Muscle layer of colon (tissue), 2 donors: Measurements from ENCODE around the gene MLST8.
"Not testable (repeated sequence)": the region's sequence is repeated elsewhere in the genome, so short reads cannot be mapped to it uniquely, and the experiment has no call there.

Experiments used
- H3K27ac ChIP-seq: one replicate; pipeline ENCODE4 v1.7.0; 2013; ENCODE audit warnings: low read depth, mild to moderate bottlenecking, low read length, moderate library complexity
- H3K27me3 ChIP-seq, 2 donors: one replicate each; pipeline ENCODE4 v1.7.0; 2013; ENCODE audit warnings: low read length in 2 of 2, mild to moderate bottlenecking in 2 of 2; ENCODE audit not compliant: insufficient read depth in 2 of 2, control insufficient read depth in 1 of 2
- H3K36me3 ChIP-seq: one replicate; pipeline ENCODE4 v1.7.0; 2013; ENCODE audit warnings: mild to moderate bottlenecking, low read length; ENCODE audit not compliant: insufficient read depth
- H3K4me1 ChIP-seq: one replicate; pipeline ENCODE4 v1.7.0; 2013; ENCODE audit warnings: mild to moderate bottlenecking, low read length; ENCODE audit not compliant: insufficient read depth
- H3K4me3 ChIP-seq, 2 donors: one replicate each; pipeline ENCODE4 v1.7.0; 2013; ENCODE audit warnings: low read length in 2 of 2, low read depth in 1 of 2, mild to moderate bottlenecking in 1 of 2, moderate library complexity in 1 of 2
- H3K9ac ChIP-seq: one replicate; pipeline ENCODE4 v1.7.0; 2013; ENCODE audit warnings: low read length
- H3K9me3 ChIP-seq: one replicate; pipeline ENCODE4 v1.7.0; 2013; ENCODE audit warnings: mild to moderate bottlenecking, low read length
- donor health status: abdominal sarcoma.
- donor health status: Adenocarcinoma of cecum.

MLST8 gene

GRCh38 chr16:2236337-2237101, 31.3 kb downstream of the MLST8 start, which contains the start of gene DNASE1L2:
TSS of gene DNASE1L2 (plus strand) at chr16:2236444. CDS start at chr16:2236817, 373 bp downstream.
- Histone ChIP-seq H3K4me3 (no peak within 1 kb of the TSS), H3K9me3 (no peaks in the 10 kb centered on the region), H3K36me3 (peaks cover 44% of the 10 kb centered on the region), H3K27ac (no peak within 1 kb of the TSS), H3K4me1 (peaks cover 12% of the 10 kb centered on the region), H3K27me3 (peaks cover 8 to 45% of the 10 kb centered on the region in 2 donors), H3K9ac (no peak within 1 kb of the TSS)

- Histone ChIP-seq H3K9me3 (no peaks in the 10 kb centered on the region), H3K4me3 (no peak overlapping the region), H3K36me3 (peaks cover 38% of the 10 kb centered on the region), H3K27ac (no peak overlapping the region), H3K4me1 (peaks cover 12% of the 10 kb centered on the region), H3K9ac (no peak overlapping the region), H3K27me3 (peaks cover 8 to 43% of the 10 kb centered on the region in 2 donors)
Observed at GRCh38 chr16:2237102-2237482, 31.8 kb downstream of the MLST8 start.

DNA sequence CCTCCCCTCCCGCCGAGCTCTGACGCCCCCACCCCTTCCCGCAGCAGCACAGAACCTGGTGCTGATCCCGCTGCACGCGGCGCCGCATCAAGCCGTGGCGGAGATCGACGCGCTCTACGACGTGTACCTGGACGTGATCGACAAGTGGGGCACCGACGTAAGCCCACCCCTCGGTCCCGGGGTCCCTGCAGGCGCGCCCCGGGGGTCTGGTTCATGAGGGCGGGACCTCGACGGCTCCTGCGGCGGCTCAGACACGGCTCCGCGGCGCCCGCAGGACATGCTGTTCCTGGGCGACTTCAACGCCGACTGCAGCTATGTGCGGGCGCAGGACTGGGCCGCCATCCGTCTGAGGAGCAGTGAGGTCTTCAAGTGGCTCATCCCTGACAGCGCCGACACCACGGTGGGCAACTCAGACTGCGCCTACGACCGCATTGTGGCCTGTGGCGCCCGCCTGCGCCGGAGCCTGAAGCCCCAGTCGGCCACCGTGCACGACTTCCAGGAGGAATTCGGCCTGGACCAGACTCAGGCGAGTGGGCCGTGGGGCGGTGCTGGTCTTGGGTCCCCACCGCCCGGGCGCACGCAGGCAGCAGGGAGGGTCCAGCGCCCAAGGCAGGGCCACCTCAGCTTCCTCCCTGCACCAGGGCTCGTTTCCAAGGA, 32.4 kb downstream of the MLST8 start:
- no peak overlapping the region for H3K4me3 ChIP-seq
- no peak overlapping the region for H3K27ac ChIP-seq
- H3K9me3 ChIP-seq = no peaks in the 10 kb centered on the region
- H3K9ac ChIP-seq = no peak overlapping the region
- H3K36me3 ChIP-seq = peaks cover 38% of the 10 kb centered on the region
- peaks cover 12% of the 10 kb centered on the region for H3K4me1 ChIP-seq
- peaks cover 8 to 38% of the 10 kb centered on the region in 2 donors for H3K27me3 ChIP-seq

DNA sequence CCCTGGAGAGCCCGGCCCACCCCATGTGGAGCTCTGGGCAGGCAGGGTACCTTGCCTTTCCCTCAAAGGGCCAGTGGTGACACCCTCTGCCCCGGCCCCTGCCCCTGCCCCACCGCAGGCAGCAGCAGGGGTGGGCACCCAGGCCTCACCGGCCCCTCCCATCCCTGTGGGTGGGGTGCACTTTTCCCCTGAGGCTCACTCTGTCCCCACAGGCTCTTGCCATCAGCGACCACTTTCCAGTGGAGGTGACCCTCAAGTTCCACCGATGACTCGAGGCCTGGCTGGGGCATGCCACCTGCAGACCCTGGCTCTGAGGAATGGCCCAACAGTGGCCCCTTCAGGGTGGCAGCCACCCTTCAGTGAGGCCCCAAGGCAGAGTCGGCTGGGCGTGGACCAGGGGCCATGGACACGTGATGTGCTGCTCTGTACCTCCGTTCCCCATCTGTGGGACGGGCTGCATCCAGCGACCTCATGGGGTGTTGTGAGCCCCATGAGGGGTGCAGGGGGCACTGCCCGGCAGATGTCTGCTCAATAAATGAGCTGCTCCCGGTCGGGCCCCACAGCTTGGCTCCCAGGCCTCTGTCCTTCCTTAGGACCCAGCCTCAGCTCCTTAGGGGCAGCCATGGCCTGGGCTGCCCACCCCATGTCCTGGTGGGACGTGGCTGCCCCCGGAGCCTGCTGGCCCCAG, 33.0 kb downstream of the MLST8 start:
- Histone ChIP-seq H3K4me3 (no peak overlapping the region), H3K4me1 (peaks cover 12% of the 10 kb centered on the region), H3K27me3 (peaks cover 8 to 37% of the 10 kb centered on the region in 2 donors), H3K9me3 (no peaks in the 10 kb centered on the region), H3K27ac (no peak overlapping the region), H3K9ac (no peak overlapping the region), H3K36me3 (peaks cover 38% of the 10 kb centered on the region)

GRCh38 chr16:2238838-2239675, 33.8 kb downstream of the MLST8 start:
- H3K36me3 ChIP-seq = peaks cover 38% of the 10 kb centered on the region
- no peak overlapping the region for H3K27ac ChIP-seq
- H3K4me1 ChIP-seq = peaks cover 12% of the 10 kb centered on the region
- peaks cover 8 to 30% of the 10 kb centered on the region in 2 donors for H3K27me3 ChIP-seq
- H3K9ac ChIP-seq = no peak overlapping the region
- no peak overlapping the region for H3K4me3 ChIP-seq
- no peaks in the 10 kb centered on the region for H3K9me3 ChIP-seq

GRCh38 chr16:2240331-2240730, 35.1 kb downstream of the MLST8 start:
- Histone ChIP-seq H3K27me3 (peaks cover 8 to 30% of the 10 kb centered on the region in 2 donors), H3K36me3 (peaks cover 39% of the 10 kb centered on the region), H3K4me1 (peaks cover 12% of the 10 kb centered on the region)
- H3K9me3 ChIP-seq, H3K9ac ChIP-seq, H3K27ac ChIP-seq, H3K4me3 ChIP-seq: not testable (repeated sequence)

GRCh38 chr16:2242598-2242997, 37.3 kb downstream of the MLST8 start:
- Histone ChIP-seq H3K4me3 (no peak overlapping the region), H3K9ac (no peak overlapping the region), H3K4me1 (no peaks in the 10 kb centered on the region), H3K27me3 (peaks cover 0 to 9% of the 10 kb centered on the region in 2 donors), H3K9me3 (no peaks in the 10 kb centered on the region), H3K27ac (no peak overlapping the region), H3K36me3 (peaks cover 50% of the 10 kb centered on the region)

DNA sequence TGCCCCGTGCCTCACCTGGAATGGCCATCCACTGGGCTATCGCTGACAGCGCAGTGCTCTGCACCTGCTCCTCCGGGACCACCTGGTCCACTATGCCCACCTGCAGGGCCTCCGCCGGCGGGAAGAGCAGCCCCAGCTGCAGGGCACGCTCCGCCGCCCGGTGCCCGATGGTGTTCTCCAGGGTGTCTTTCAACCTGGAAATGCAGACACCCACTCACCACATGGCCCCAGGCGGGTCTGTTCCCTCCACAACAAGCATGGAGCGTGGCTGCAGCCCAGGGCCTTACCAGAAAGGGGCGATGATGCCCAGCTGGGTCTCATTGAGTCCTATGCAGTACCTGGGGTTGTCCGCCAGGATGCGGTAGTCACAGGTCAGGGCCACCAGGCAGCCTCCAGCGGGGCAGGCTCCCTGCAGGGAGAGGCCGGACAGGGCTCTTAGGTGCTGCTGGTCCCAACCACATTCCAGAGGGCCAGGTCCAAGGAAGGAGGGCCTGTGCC, 37.8 kb downstream of the MLST8 start:
- H3K4me3 ChIP-seq = no peak overlapping the region
- peaks cover 0 to 4% of the 10 kb centered on the region in 2 donors for H3K27me3 ChIP-seq
- peaks cover 50% of the 10 kb centered on the region for H3K36me3 ChIP-seq
- no peak overlapping the region for H3K27ac ChIP-seq
- H3K9ac ChIP-seq = no peak overlapping the region
- no peaks in the 10 kb centered on the region for H3K9me3 ChIP-seq
- H3K4me1 ChIP-seq = no peaks in the 10 kb centered on the region

GRCh38 chr16:2243781-2244180, 38.5 kb downstream of the MLST8 start:
- H3K4me3 ChIP-seq = no peak overlapping the region
- H3K36me3 ChIP-seq = peaks cover 50% of the 10 kb centered on the region
- H3K4me1 ChIP-seq = no peaks in the 10 kb centered on the region
- H3K27ac ChIP-seq = no peak overlapping the region
- no peak overlapping the region for H3K9ac ChIP-seq
- no peaks in the 10 kb centered on the region for H3K9me3 ChIP-seq
- no peaks in the 10 kb centered on the region for H3K27me3 ChIP-seq

GRCh38 chr16:2244301-2244700, 39.0 kb downstream of the MLST8 start:
- H3K9ac ChIP-seq = no peak overlapping the region
- no peak overlapping the region for H3K4me3 ChIP-seq
- peaks cover 48% of the 10 kb centered on the region for H3K36me3 ChIP-seq
- H3K27ac ChIP-seq = no peak overlapping the region
- no peaks in the 10 kb centered on the region for H3K9me3 ChIP-seq
- no peaks in the 10 kb centered on the region for H3K4me1 ChIP-seq
- H3K27me3 ChIP-seq = no peaks in the 10 kb centered on the region
